Fibroblast of lung (primary cell): Measurements from ENCODE around the gene ZER1. TPM values are rescaled to one million over a fixed set of nuclear protein-coding genes. Genes with fewer than 3 reads are reported as not detected.
"Not testable (repeated sequence)": the region's sequence is repeated elsewhere in the genome, so short reads cannot be mapped to it uniquely, and the experiment has no call there.

ENCODE experiments used
- DNase-seq, 2 donors: peaks; one replicate each; pipeline versions ENCODE4 v3.0.0 to v3.0.0-alpha.2; 2010; ENCODE audit warnings: low read depth in 2 of 2
- H2AFZ ChIP-seq: 2 replicates; pipeline ENCODE4 v1.5.1; 2012; ENCODE audit warnings: low read length, control low read depth, inconsistent platforms
- H3K27ac ChIP-seq: 2 replicates; pipeline ENCODE4 v1.5.1; 2011; ENCODE audit warnings: low read length, control low read depth; ENCODE audit not compliant: insufficient read depth
- H3K27me3 ChIP-seq: 2 replicates; pipeline ENCODE4 v1.5.1; 2011; ENCODE audit warnings: mild to moderate bottlenecking, low read length; ENCODE audit not compliant: control insufficient read depth, insufficient read depth
- H3K36me3 ChIP-seq: 2 replicates; pipeline ENCODE4 v1.5.1; 2011; ENCODE audit warnings: low read length; ENCODE audit not compliant: control insufficient read depth, insufficient read depth
- H3K4me1 ChIP-seq: 2 replicates; pipeline ENCODE4 v1.5.1; 2011; ENCODE audit warnings: low read length; ENCODE audit not compliant: control insufficient read depth, insufficient read depth; ENCODE audit errors: extremely low read depth
- H3K4me2 ChIP-seq: 2 replicates; pipeline ENCODE4 v1.5.1; 2011; ENCODE audit warnings: low read length, control low read depth; ENCODE audit not compliant: insufficient read depth; ENCODE audit errors: extremely low read depth
- H3K4me3 ChIP-seq, 4 experiments: fragments of 200-600 bp in 1 of 4; sonication (generic) in 1 of 4; replicated peaks in 1 of 4; 2 replicates each; pipeline ENCODE4 v1.5.1; 2011 to 2016; ENCODE audit warnings: low read length in 4 of 4, low read depth in 3 of 4, mild to moderate bottlenecking in 3 of 4, control low read depth in 2 of 4, inconsistent platforms in 1 of 4, mixed read lengths in 1 of 4; ENCODE audit not compliant: insufficient read depth in 1 of 4; ENCODE audit errors: control extremely low read depth in 1 of 4
- H3K79me2 ChIP-seq: 2 replicates; pipeline ENCODE4 v1.5.1; 2012; ENCODE audit warnings: mild to moderate bottlenecking, low read length, inconsistent platforms; ENCODE audit not compliant: control insufficient read depth, insufficient read depth
- H3K9ac ChIP-seq: 2 replicates; pipeline ENCODE4 v1.5.1; 2011; ENCODE audit warnings: mild to moderate bottlenecking, low read length, control low read depth; ENCODE audit not compliant: insufficient read depth
- H3K9me3 ChIP-seq: 2 replicates; pipeline ENCODE4 v1.5.1; 2012; ENCODE audit warnings: low read depth, low read length; ENCODE audit not compliant: control insufficient read depth, insufficient read depth
- H4K20me1 ChIP-seq: 2 replicates; pipeline ENCODE4 v1.5.1; 2011; ENCODE audit warnings: low read length; ENCODE audit not compliant: control insufficient read depth, insufficient read depth; ENCODE audit errors: extremely low read depth
- CTCF ChIP-seq, 2 donors: IDR thresholded peaks in 1 of 2; conservative IDR thresholded peaks in 1 of 2; 1 replicate in 1 of 2; 2 replicates in 1 of 2; pipeline ENCODE4 v1.5.1; 2011 to 2012; ENCODE audit warnings: low read length in 2 of 2, control low read depth in 1 of 2, inconsistent platforms in 1 of 2, low read depth in 1 of 2, mild to moderate bottlenecking in 1 of 2
- EZH2 ChIP-seq: IDR thresholded peaks from 2 replicates; pipeline ENCODE4 v1.5.1; 2012; ENCODE audit warnings: low read length, control low read depth, mild to moderate bottlenecking; ENCODE audit errors: missing control alignments
- polyA plus RNA-seq, 2 donors: library from polyadenylated mRNA; depleted of rRNA in 1 of 2; stranded (reverse) in 1 of 2; unstranded in 1 of 2; fragments of >200 nt; gene quantifications; 2 replicates each; pipeline ENCODE4 v1.2.1, GENCODE V29; 2011 to 2012; ENCODE audit warnings: missing spikeins in 1 of 2
- total RNA-seq: library from RNA; depleted of rRNA; stranded (reverse); fragments of >200 nt; gene quantifications from 2 replicates; pipeline ENCODE4 v1.2.1, GENCODE V29; 2014

ZER1 gene
- total and polyA plus RNA-seq, 2 donors (not counting 1 experiment from before 2014, with no cell fraction given), result 21.5 to 26.3 TPM

- no peak for DNase-seq
- Histone ChIP-seq H3K4me3 (no peak overlapping the region), H3K4me2 (no peak overlapping the region), H2AFZ (no peak overlapping the region), H3K9ac (no peak overlapping the region), H3K27me3 (no peaks in the 10 kb centered on the region), H3K27ac (no peak overlapping the region), H3K79me2 (peaks cover 5% of the 10 kb centered on the region), H3K4me1 (no peaks in the 10 kb centered on the region), H3K36me3 (no peaks in the 10 kb centered on the region), H4K20me1 (no peaks in the 10 kb centered on the region), H3K9me3 (no peaks in the 10 kb centered on the region)
- TF ChIP-seq EZH2 (no peak), CTCF (conservative IDR thresholded peaks at IDR 0.05 in 1 of 2, IDR thresholded peaks at IDR 0.05 in 1 of 2; ENCODE audit: low read depth in 1 of 2, low read length in 2 of 2) (no peak)
Measured at GRCh38 chr9:128782669-128783068, 10.9 kb upstream of the ZER1 start.

GRCh38 chr9:128781187-128782070 is 9.7 kb upstream of the ZER1 start:
- Histone ChIP-seq H3K36me3 (no peaks in the 10 kb centered on the region), H3K27ac (no peak overlapping the region), H3K4me2 (no peak overlapping the region), H3K4me1 (no peaks in the 10 kb centered on the region), H3K4me3 (no peak overlapping the region), H4K20me1 (no peaks in the 10 kb centered on the region), H2AFZ (no peak overlapping the region), H3K79me2 (no peaks in the 10 kb centered on the region), H3K9ac (no peak overlapping the region), H3K27me3 (no peaks in the 10 kb centered on the region), H3K9me3 (no peaks in the 10 kb centered on the region)
- TF ChIP-seq CTCF (conservative IDR thresholded peaks at IDR 0.05 in 1 of 2, IDR thresholded peaks at IDR 0.05 in 1 of 2; ENCODE audit: low read depth in 1 of 2, low read length in 2 of 2), result no peak
- no peak for DNase-seq

GRCh38 chr9:128780093-128780492 is 8.4 kb upstream of the ZER1 start:
- H3K27me3 ChIP-seq, H4K20me1 ChIP-seq, H3K27ac ChIP-seq, H3K4me1 ChIP-seq, H3K9ac ChIP-seq, H3K9me3 ChIP-seq, H3K79me2 ChIP-seq, DNase-seq, H2AFZ ChIP-seq, H3K36me3 ChIP-seq, H3K4me3 ChIP-seq, H3K4me2 ChIP-seq: not testable (repeated sequence)
